ENCODE data around the gene SIRT6.

- no peak for TF ChIP-seq SUZ12 (IDR thresholded peaks at IDR 0.05; ENCODE audit: extremely low read depth, insufficient read depth, insufficient read length)
- no peak for TF ChIP-seq YY1 (IDR thresholded peaks at IDR 0.05; ENCODE audit: insufficient read depth, insufficient read length)
Observed at GRCh38 chr19:4225885-4226284, 43.5 kb upstream of the SIRT6 start.
